Endothelial cell of umbilical vein (primary cell): Measurements from ENCODE around the gene THEMIS. TPM values are rescaled to one million over a fixed set of nuclear protein-coding genes. Genes with fewer than 3 reads are reported as not detected.

Experiments
- BruUV-seq: library from RNA; stranded (reverse); fragments of 400-500 nt; replicated peaks from 2 replicates; lab custom pipeline; 2021; lab: Mats Ljungman, UMichigan
- CTCF ChIA-PET: fragments of 300-600, 350-600 bp; sonication (Branson Sonifier 250); formaldehyde crosslinking; loops from one replicate; lab custom pipeline; 2021; ENCODE audit warnings: antibody characterized with exemption, inconsistent platforms; lab: Charles Lee
- POLR2A ChIA-PET: fragments of 300-600, 350-600 bp; sonication (Branson Sonifier 250); formaldehyde crosslinking; loops from one replicate; lab custom pipeline; 2021; ENCODE audit warnings: antibody characterized with exemption, inconsistent platforms; lab: Charles Lee
- DNase-seq: peaks from one replicate; pipeline ENCODE4 v3.0.0-alpha.2; 2011; ENCODE audit warnings: low read depth, low spot score
- FAIRE-seq: peaks from 2 replicates; lab custom pipeline; 2011; peaks lifted over from hg19 to GRCh38; lab: Jason Lieb, UNC
- H2AFZ ChIP-seq: 2 replicates; pipeline ENCODE4 v1.6.0; 2012; ENCODE audit warnings: low read depth, low read length, control low read depth, inconsistent platforms
- H3K27ac ChIP-seq: 2 replicates; pipeline ENCODE4 v1.5.1; 2011; ENCODE audit warnings: low read depth, mild to moderate bottlenecking, control low read depth, low read length, moderate library complexity; ENCODE audit not compliant: insufficient read depth
- H3K27me3 ChIP-seq, 2 experiments: 2 replicates each; pipeline versions ENCODE4 v1.6.0 to v1.6.1; 2011; ENCODE audit warnings: low read length in 2 of 2, mixed read lengths in 1 of 2; ENCODE audit not compliant: control insufficient read depth in 2 of 2, insufficient read depth in 2 of 2
- H3K36me3 ChIP-seq, 2 experiments: 2 replicates in 1 of 2; 3 replicates in 1 of 2; pipeline ENCODE4 v1.5.1; 2011; ENCODE audit warnings: low read length in 2 of 2, mild to moderate bottlenecking in 1 of 2, moderate library complexity in 1 of 2; ENCODE audit not compliant: control insufficient read depth in 2 of 2, insufficient read depth in 2 of 2; ENCODE audit errors: extremely low read depth in 1 of 2
- H3K4me1 ChIP-seq: 3 replicates; pipeline ENCODE4 v1.5.1; 2011; ENCODE audit warnings: mild to moderate bottlenecking, low read length; ENCODE audit not compliant: control insufficient read depth, insufficient read depth; ENCODE audit errors: extremely low read depth
- H3K4me2 ChIP-seq: 2 replicates; pipeline ENCODE4 v1.6.1; 2011; ENCODE audit warnings: low read length, control low read depth, mixed read lengths; ENCODE audit not compliant: insufficient read depth
- H3K4me3 ChIP-seq, 3 experiments: fragments of 200-600 bp in 1 of 3; sonication (generic), shearing (Covaris generic) in 1 of 3; replicated peaks in 1 of 3; 2 replicates each; pipeline ENCODE4 v1.5.1; 2011 to 2016; ENCODE audit warnings: control low read depth in 3 of 3, low read length in 3 of 3, mild to moderate bottlenecking in 2 of 3, inconsistent platforms in 1 of 3, low read depth in 1 of 3, moderate library complexity in 1 of 3; ENCODE audit not compliant: insufficient read depth in 1 of 3
- H3K79me2 ChIP-seq: 2 replicates; pipeline ENCODE4 v1.6.0; 2012; ENCODE audit warnings: low read length, inconsistent platforms; ENCODE audit not compliant: control insufficient read depth, insufficient read depth
- H3K9ac ChIP-seq: replicated peaks from 2 replicates; pipeline ENCODE3; 2011; ENCODE audit warnings: low read length, control low read depth; ENCODE audit not compliant: insufficient read depth; ENCODE audit errors: extremely low read depth
- H3K9me1 ChIP-seq: replicated peaks from 3 replicates; pipeline ENCODE4 v1.6.0; 2011; ENCODE audit warnings: mild to moderate bottlenecking, low read length; ENCODE audit not compliant: control insufficient read depth, insufficient read depth; ENCODE audit errors: extremely low read depth
- H3K9me3 ChIP-seq: replicated peaks from 2 replicates; pipeline ENCODE4 v1.5.1; 2012; ENCODE audit warnings: low read length, inconsistent platforms; ENCODE audit not compliant: control insufficient read depth, insufficient read depth
- H4K20me1 ChIP-seq: replicated peaks from 2 replicates; pipeline ENCODE3; 2011; ENCODE audit warnings: mild to moderate bottlenecking, low read length; ENCODE audit not compliant: control insufficient read depth, insufficient read depth; ENCODE audit errors: extremely low read depth
- CTCF ChIP-seq, 2 donors: IDR thresholded peaks; 1 replicate in 1 of 2; 2 replicates in 1 of 2; pipeline ENCODE4 v1.5.1; 2011; ENCODE audit warnings: low read length in 2 of 2, mild to moderate bottlenecking in 2 of 2, moderate library complexity in 2 of 2, control low read depth in 1 of 2, inconsistent platforms in 1 of 2, low read depth in 1 of 2; ENCODE audit not compliant: insufficient read depth in 1 of 2; ENCODE audit errors: extremely low read depth in 1 of 2
- EZH2 ChIP-seq: IDR thresholded peaks from 2 replicates; pipeline ENCODE4 v1.6.1; 2012; ENCODE audit warnings: borderline replicate concordance, low read depth, mild to moderate bottlenecking, moderate library complexity, low read length, inconsistent platforms; ENCODE audit not compliant: severe bottlenecking
- FOS ChIP-seq: IDR thresholded peaks from 2 replicates; pipeline ENCODE4 v1.6.1; 2011; ENCODE audit warnings: mild to moderate bottlenecking, low read length, moderate library complexity, borderline replicate concordance; ENCODE audit not compliant: insufficient read depth
- GATA2 ChIP-seq: IDR thresholded peaks from 2 replicates; pipeline ENCODE4 v1.7.0; 2011; ENCODE audit warnings: low read depth, mild to moderate bottlenecking, moderate library complexity, mixed read lengths, low read length; ENCODE audit not compliant: insufficient read length, insufficient read depth
- JUN ChIP-seq: IDR thresholded peaks from 2 replicates; pipeline ENCODE4 v1.6.1; 2011; ENCODE audit warnings: borderline replicate concordance, low read depth; ENCODE audit not compliant: insufficient read length, insufficient read depth
- MAX ChIP-seq: IDR thresholded peaks from 2 replicates; pipeline ENCODE4 v1.6.1; 2011; ENCODE audit not compliant: insufficient read depth, insufficient read length
- MYC ChIP-seq: IDR thresholded peaks from one replicate; pipeline ENCODE4 v1.6.1; 2011; ENCODE audit warnings: mild to moderate bottlenecking, low read depth, low read length
- POLR2A ChIP-seq: IDR thresholded peaks from 2 replicates; pipeline ENCODE4 v1.6.1; 2012; ENCODE audit warnings: low read depth, mild to moderate bottlenecking, control low read depth, low read length
- POLR2AphosphoS5 ChIP-seq: IDR thresholded peaks from 2 replicates; pipeline ENCODE4 v1.6.1; 2012; ENCODE audit warnings: low read depth, mild to moderate bottlenecking, control low read depth, low read length, moderate library complexity; ENCODE audit not compliant: insufficient read depth
- dilution Hi-C: fragments of 300-500 bp; cut with MboI; formaldehyde crosslinking; loops from one replicate; pipeline ENCODE4 v1.15.0; 2019; ENCODE audit warnings: low sequenced_read_pairs; ENCODE audit not compliant: extremely low pct_ligation_motif_present
- intact Hi-C: fragments of 100-400 bp; cut with micrococcal nuclease; formaldehyde crosslinking; loops from one replicate; pipeline ENCODE4 v1.10.0; 2022
- polyA plus RNA-seq, 4 experiments: library from polyadenylated mRNA; depleted of rRNA in 3 of 4; stranded (reverse) in 3 of 4; unstranded in 1 of 4; fragments of >200 nt; gene quantifications; 2 replicates each; pipeline versions ENCODE4 v1.2.1 to v1.2.3, GENCODE V29; 2011 to 2012; ENCODE audit warnings: missing spikeins in 1 of 4
- total RNA-seq: library from RNA; stranded (reverse); gene quantifications from 2 replicates; pipeline ENCODE4 v1.2.3, GENCODE V29; 2021

The THEMIS gene
- total and polyA plus RNA-seq, 2 donors (not counting 3 experiments of a cell fraction or from before 2014, with no cell fraction given), result not detected

DNA sequence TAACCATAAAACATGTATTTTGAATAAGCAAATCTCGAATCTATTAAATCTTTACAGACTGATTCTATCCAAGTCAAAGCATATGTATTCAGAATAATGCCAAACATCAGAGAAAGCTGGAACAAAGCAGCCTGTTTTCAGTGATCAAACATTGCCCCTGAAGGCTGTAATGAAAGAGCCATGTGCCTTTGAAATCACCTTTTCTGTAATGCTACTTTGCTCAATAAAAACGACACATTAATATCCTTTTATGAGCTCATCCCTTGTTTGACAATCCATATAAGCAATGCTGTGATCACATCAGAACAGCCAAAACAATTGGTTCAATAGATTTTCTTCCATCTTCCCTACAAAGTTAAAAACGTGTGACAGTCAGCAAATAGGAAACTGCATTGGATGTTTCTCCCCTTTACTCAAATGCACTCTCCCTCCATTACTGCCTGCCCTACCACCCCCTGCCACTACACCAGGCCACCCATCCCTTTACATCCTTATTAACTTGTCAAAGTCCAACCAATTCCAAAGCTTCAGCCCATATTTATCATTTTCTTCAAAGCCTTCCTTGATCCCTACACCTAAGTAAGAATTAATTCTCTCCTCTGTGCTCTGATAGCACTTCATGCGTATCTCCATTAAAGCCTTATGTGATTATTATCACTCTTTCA is 42.0 kb downstream of the THEMIS start:
- Histone ChIP-seq H3K9me1 (no peaks in the 10 kb centered on the region), H3K27me3 (no peaks in the 10 kb centered on the region), H2AFZ (no peak overlapping the region), H3K27ac (no peak overlapping the region), H3K9ac (no peak overlapping the region), H3K36me3 (no peaks in the 10 kb centered on the region), H3K4me3 (no peak overlapping the region), H4K20me1 (no peaks in the 10 kb centered on the region), H3K4me2 (no peak overlapping the region), H3K79me2 (no peaks in the 10 kb centered on the region), H3K4me1 (no peaks in the 10 kb centered on the region), H3K9me3 (no peaks in the 10 kb centered on the region)
- intact Hi-C loops, result no loop called here
- DNase-seq (no peak), FAIRE-seq (no peak)
- no peak for TF ChIP-seq GATA2
- TF ChIP-seq POLR2AphosphoS5, result no peak
- TF ChIP-seq EZH2, result no peak
- TF ChIP-seq MYC, result no peak
- no peak for TF ChIP-seq CTCF (IDR thresholded peaks at IDR 0.05; ENCODE audit: extremely low read depth in 1 of 2, insufficient read depth in 1 of 2, low read depth in 1 of 2, low read length in 2 of 2)
- TF ChIP-seq POLR2A, result no peak
- TF ChIP-seq MAX, result no peak
- no peak for TF ChIP-seq JUN
- no peak for TF ChIP-seq FOS
- ChIA-PET CTCF (interaction anchor here (1.3 to 1.5 kb wide), 4 partner anchors 10 to 872 kb away, joined by 4 to 5 read pairs (median 4); no protein-coding TSS in a partner anchor), POLR2A (no interaction called here)
- BruUV-seq, result no TSS peak
- dilution Hi-C loops, result no loop called here
